ENCODE measurements around the gene SMIM35.

- TF ChIP-seq POLR2AphosphoS5 (IDR thresholded peaks at IDR 0.05; ENCODE audit: borderline replicate concordance, low read depth, low read length) (no peak), EZH2 (IDR thresholded peaks at IDR 0.05) (no peak)
Measured at GRCh38 chr11:118080296-118080695, 6.5 kb downstream of the SMIM35 start.
